Measurements from ENCODE around the gene GLT6D1. TPM values are rescaled to one million over a fixed set of nuclear protein-coding genes. Genes with fewer than 3 reads are reported as not detected.

Gene GLT6D1
- total and polyA plus RNA-seq, 2 of the 4 experiments (the other 2 are of a cell fraction) = not detected

- TF ChIP-seq, protein P1, sequence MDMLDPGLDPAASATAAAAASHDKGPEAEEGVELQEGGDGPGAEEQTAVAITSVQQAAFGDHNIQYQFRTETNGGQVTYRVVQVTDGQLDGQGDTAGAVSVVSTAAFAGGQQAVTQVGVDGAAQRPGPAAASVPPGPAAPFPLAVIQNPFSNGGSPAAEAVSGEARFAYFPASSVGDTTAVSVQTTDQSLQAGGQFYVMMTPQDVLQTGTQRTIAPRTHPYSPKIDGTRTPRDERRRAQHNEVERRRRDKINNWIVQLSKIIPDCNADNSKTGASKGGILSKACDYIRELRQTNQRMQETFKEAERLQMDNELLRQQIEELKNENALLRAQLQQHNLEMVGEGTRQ (IDR thresholded peaks at IDR 0.05; ENCODE audit: low read depth, low read length) = no peak
- no peak for TF ChIP-seq FOS (IDR thresholded peaks at IDR 0.05; ENCODE audit: low read depth, low read length)
- no peak for TF ChIP-seq NFE2L2 (IDR thresholded peaks at IDR 0.05; ENCODE audit: low read depth, low read length)
- TF ChIP-seq ELK1 (IDR thresholded peaks at IDR 0.05; ENCODE audit: borderline replicate concordance, low read depth, low read length) = no peak
- TF ChIP-seq CHD1 (IDR thresholded peaks at IDR 0.05; ENCODE audit: low read depth, low read length) = no peak
- no peak for TF ChIP-seq BHLHE40 (IDR thresholded peaks at IDR 0.05; ENCODE audit: low read depth, low read length)
- TF ChIP-seq RCOR1 (IDR thresholded peaks at IDR 0.05; ENCODE audit: insufficient replicate concordance, low read length) = no peak
- no peak for TF ChIP-seq MXI1 (IDR thresholded peaks at IDR 0.05; ENCODE audit: borderline replicate concordance, low read depth, low read length)
- no peak for TF ChIP-seq MAFK (IDR thresholded peaks at IDR 0.05; ENCODE audit: low read depth, low read length)
- no peak for TF ChIP-seq RFX5 (IDR thresholded peaks at IDR 0.05; ENCODE audit: low read depth, low read length)
- no peak for TF ChIP-seq SMC3 (IDR thresholded peaks at IDR 0.05; ENCODE audit: low read depth, low read length)
- dilution Hi-C loops (cut with HindIII; ENCODE audit: low sequenced_read_pairs, unreplicated experiment) = no loop called here
- POLR2A ChIA-PET (ENCODE audit: unreplicated experiment) = no interaction called here
Observed at GRCh38 chr9:135632841-135633240, 6.5 kb downstream of the GLT6D1 start.

More at GRCh38 chr9:135632841-135633240, 6.5 kb downstream of the GLT6D1 start:
- H2BK5ac ChIP-seq (ENCODE audit: low read depth, low read length, poor library complexity, severe bottlenecking) = no peak overlapping the region
- H4K5ac ChIP-seq (ENCODE audit: low read depth, low read length) = no peak overlapping the region
- H2AFZ ChIP-seq (replicated peaks; ENCODE audit: low read length, poor library complexity) = no peak overlapping the region
- no peak overlapping the region for H3K23ac ChIP-seq (ENCODE audit: low read depth, low read length)
- no peak overlapping the region for H3K4ac ChIP-seq (ENCODE audit: low read depth, low read length)
- H2BK15ac ChIP-seq (ENCODE audit: low read depth, low read length) = no peak overlapping the region
- H3K79me1 ChIP-seq (ENCODE audit: low read depth in 1 of 2, low read length in 2 of 2) = no peaks in the 10 kb centered on the region
- H3K27me3 ChIP-seq (ENCODE audit: control insufficient read depth, insufficient read depth, low read length) = peaks cover 2% of the 10 kb centered on the region; the same call in 1 of the 2 replicates
- CTCF ChIA-PET = interaction anchor here (0.7 kb wide), 1 partner anchor 153 kb away, joined by 4 read pairs; no protein-coding TSS in a partner anchor
- H2BK20ac ChIP-seq (ENCODE audit: low read depth, low read length) = no peak overlapping the region
- H3K9me1 ChIP-seq (ENCODE audit: insufficient read depth, low read length) = no peaks in the 10 kb centered on the region
- H3K27ac ChIP-seq (ENCODE audit: insufficient read depth, low read length) = no peak overlapping the region
- no peaks in the 10 kb centered on the region for H4K20me1 ChIP-seq (ENCODE audit: insufficient read depth, low read length)
- H2AK5ac ChIP-seq (ENCODE audit: low read depth, low read length) = no peak overlapping the region
- no peak for ATAC-seq (ENCODE audit: low read depth)
- H3K4me2 ChIP-seq (ENCODE audit: low read depth, low read length) = no peak overlapping the region
- no peaks in the 10 kb centered on the region for H3K9me3 ChIP-seq (ENCODE audit: control insufficient read depth, insufficient read depth, low read length)
- H3K4me3 ChIP-seq (ENCODE audit: insufficient read depth, low read depth, low read length) = no peak overlapping the region
- no peak overlapping the region for H3K56ac ChIP-seq (ENCODE audit: extremely low read depth, insufficient read depth, low read length)
- H4K91ac ChIP-seq (ENCODE audit: insufficient read depth, low read depth, low read length) = no peak overlapping the region
- no peak overlapping the region for H2AK9ac ChIP-seq (replicated peaks; ENCODE audit: low read depth, low read length, poor library complexity)
- H2BK120ac ChIP-seq (ENCODE audit: low read depth, low read length) = no peak overlapping the region
- BruUV-seq (replicated peaks) = no TSS peak
- DNase-seq = no peak
- no peaks in the 10 kb centered on the region for H3K36me3 ChIP-seq (ENCODE audit: control insufficient read depth, insufficient read depth, low read length)
- no peak overlapping the region for H3K9ac ChIP-seq (ENCODE audit: low read depth, low read length)
- H3K18ac ChIP-seq (ENCODE audit: low read depth, low read length) = no peak overlapping the region
- no peak overlapping the region for H4K8ac ChIP-seq (ENCODE audit: low read depth in 2 of 2, low read length in 2 of 2)
- WGBS, 2 experiments (ENCODE audit: extremely low coverage in 2 of 2, insufficient read length in 1 of 2) = no CpG with 5 or more reads among the region's 10 CpGs
- H3K14ac ChIP-seq (replicated peaks; ENCODE audit: low read depth, low read length) = no peak overlapping the region
- no peaks in the 10 kb centered on the region for H3K4me1 ChIP-seq (ENCODE audit: control insufficient read depth, insufficient read depth, low read length)
- in situ Hi-C loops (cut with MboI; ENCODE audit: low sequenced_read_pairs) (no loop called here), intact Hi-C loops (cut with micrococcal nuclease) (no loop called here)

Measured in IMR-90 (cell line).